ENCODE data around the gene KIF9.

The KIF9 gene

GRCh38 chr3:47283193-47283537 is 566 bp upstream of the KIF9 start:
- H3K4me3 ChIP-seq (ENCODE audit: low read depth, low read length, poor library complexity, severe bottlenecking) = peak overlapping the region; percentile 76
- peak overlapping the region; percentile 86 for H3K4me2 ChIP-seq (ENCODE audit: low read length)
- no peaks in the 10 kb centered on the region for H3K27me3 ChIP-seq (ENCODE audit: insufficient read depth, low read length)
- peaks cover 32% of the 10 kb centered on the region for H3K79me2 ChIP-seq (ENCODE audit: insufficient read depth, low read length)
- H4K20me1 ChIP-seq (ENCODE audit: insufficient read depth, low read length) = no peaks in the 10 kb centered on the region
- H3F3A ChIP-seq (ENCODE audit: insufficient read depth, low read length) = no peaks in the 10 kb centered on the region
- no peak overlapping the region for H2AFZ ChIP-seq (ENCODE audit: low read length)
- H3K9me2 ChIP-seq (ENCODE audit: low read depth, low read length) = no peaks in the 10 kb centered on the region
- peaks cover 19% of the 10 kb centered on the region for H3K36me3 ChIP-seq (ENCODE audit: insufficient read depth, low read length)
- H3K9me3 ChIP-seq (ENCODE audit: low read length) = no peaks in the 10 kb centered on the region
- peaks cover 44% of the 10 kb centered on the region for H3K4me1 ChIP-seq (ENCODE audit: insufficient read depth, low read length, severe bottlenecking)
- peak overlapping the region; percentile 83 for H3K9ac ChIP-seq (ENCODE audit: low read length)
- peak overlapping the region; percentile 86 for H3K27ac ChIP-seq (ENCODE audit: low read depth, low read length, poor library complexity, severe bottlenecking)
- TF ChIP-seq CTCF (IDR thresholded peaks at IDR 0.05; ENCODE audit: low read length) = no peak
- TF ChIP-seq EZH2 (IDR thresholded peaks at IDR 0.05; ENCODE audit: borderline replicate concordance, low read length) = no peak

- Histone ChIP-seq H3K4me1 (ENCODE audit: insufficient read depth, low read length, severe bottlenecking) (peaks cover 31% of the 10 kb centered on the region), H3K9me3 (ENCODE audit: low read length) (no peaks in the 10 kb centered on the region), H3K27ac (ENCODE audit: low read depth, low read length, poor library complexity, severe bottlenecking) (no peak overlapping the region), H3K4me3 (ENCODE audit: low read depth, low read length, poor library complexity, severe bottlenecking) (no peak overlapping the region), H2AFZ (ENCODE audit: low read length) (no peak overlapping the region), H3K79me2 (ENCODE audit: insufficient read depth, low read length) (peaks cover 19% of the 10 kb centered on the region), H3K36me3 (ENCODE audit: insufficient read depth, low read length) (no peaks in the 10 kb centered on the region), H3K9ac (ENCODE audit: low read length) (no peak overlapping the region), H3F3A (ENCODE audit: insufficient read depth, low read length) (no peaks in the 10 kb centered on the region), H3K4me2 (ENCODE audit: low read length) (no peak overlapping the region), H3K27me3 (ENCODE audit: insufficient read depth, low read length) (no peaks in the 10 kb centered on the region), H4K20me1 (ENCODE audit: insufficient read depth, low read length) (no peaks in the 10 kb centered on the region), H3K9me2 (ENCODE audit: low read depth, low read length) (no peaks in the 10 kb centered on the region)
- no peak for TF ChIP-seq CTCF (IDR thresholded peaks at IDR 0.05; ENCODE audit: low read length)
- no peak for TF ChIP-seq EZH2 (IDR thresholded peaks at IDR 0.05; ENCODE audit: borderline replicate concordance, low read length)
These were observed 2.1 kb downstream of the KIF9 start for GRCh38 chr3:47280519-47280918.

GRCh38 chr3:47276558-47276957 is 6.0 kb downstream of the KIF9 start:
- Histone ChIP-seq H2AFZ (ENCODE audit: low read length) (no peak overlapping the region), H3K4me3 (ENCODE audit: low read depth, low read length, poor library complexity, severe bottlenecking) (no peak overlapping the region), H3K9ac (ENCODE audit: low read length) (no peak overlapping the region), H3K4me1 (ENCODE audit: insufficient read depth, low read length, severe bottlenecking) (peaks cover 7% of the 10 kb centered on the region), H3K9me2 (ENCODE audit: low read depth, low read length) (no peaks in the 10 kb centered on the region), H3K36me3 (ENCODE audit: insufficient read depth, low read length) (no peaks in the 10 kb centered on the region), H3F3A (ENCODE audit: insufficient read depth, low read length) (no peaks in the 10 kb centered on the region), H3K27ac (ENCODE audit: low read depth, low read length, poor library complexity, severe bottlenecking) (no peak overlapping the region), H3K27me3 (ENCODE audit: insufficient read depth, low read length) (no peaks in the 10 kb centered on the region), H3K79me2 (ENCODE audit: insufficient read depth, low read length) (no peaks in the 10 kb centered on the region), H3K4me2 (ENCODE audit: low read length) (no peak overlapping the region), H4K20me1 (ENCODE audit: insufficient read depth, low read length) (no peaks in the 10 kb centered on the region), H3K9me3 (ENCODE audit: low read length) (no peaks in the 10 kb centered on the region)
- TF ChIP-seq EZH2 (IDR thresholded peaks at IDR 0.05; ENCODE audit: borderline replicate concordance, low read length) = no peak
- no peak for TF ChIP-seq CTCF (IDR thresholded peaks at IDR 0.05; ENCODE audit: low read length)
